Mesothelial cell of epicardium (in vitro differentiated cells): ENCODE data around the gene PIGT. TPM values are rescaled to one million over a fixed set of nuclear protein-coding genes. Genes with fewer than 3 reads are reported as not detected.

Experiments
- DNase-seq, 2 experiments: peaks; one replicate each; pipeline ENCODE4 v3.0.0; 2021; ENCODE audit warnings: low spot score in 2 of 2; ENCODE audit not compliant: unreplicated experiment in 2 of 2
- H3K27ac Mint-ChIP-seq: 2 replicates; pipeline ENCODE4 v1.8.0; 2021; ENCODE audit warnings: mixed read lengths
- H3K27me3 Mint-ChIP-seq: 2 replicates; pipeline ENCODE4 v1.8.0; 2021; ENCODE audit warnings: low read depth, mixed read lengths
- H3K36me3 Mint-ChIP-seq: 2 replicates; pipeline ENCODE4 v1.8.0; 2021; ENCODE audit warnings: mixed read lengths
- H3K4me1 Mint-ChIP-seq: 2 replicates; pipeline ENCODE4 v1.8.0; 2021; ENCODE audit warnings: mixed read lengths
- H3K4me3 Mint-ChIP-seq: 2 replicates; pipeline ENCODE4 v1.8.0; 2021; ENCODE audit warnings: mild to moderate bottlenecking, moderate library complexity, mixed read lengths
- H3K9me3 Mint-ChIP-seq: 2 replicates; pipeline ENCODE4 v1.8.0; 2021; ENCODE audit warnings: mixed read lengths
- CTCF ChIP-seq: fragments of 200-600 bp; sonication (generic); IDR thresholded peaks from one replicate; pipeline ENCODE4 v1.5.0; 2021; ENCODE audit warnings: antibody characterized with exemption; ENCODE audit not compliant: unreplicated experiment
- total RNA-seq: library from RNA; stranded (reverse); gene quantifications from 3 replicates; pipeline ENCODE4 v1.2.1, GENCODE V29; 2021

The PIGT gene
- total RNA-seq, 1 donor from 2014 or later = 71.5 TPM

DNA sequence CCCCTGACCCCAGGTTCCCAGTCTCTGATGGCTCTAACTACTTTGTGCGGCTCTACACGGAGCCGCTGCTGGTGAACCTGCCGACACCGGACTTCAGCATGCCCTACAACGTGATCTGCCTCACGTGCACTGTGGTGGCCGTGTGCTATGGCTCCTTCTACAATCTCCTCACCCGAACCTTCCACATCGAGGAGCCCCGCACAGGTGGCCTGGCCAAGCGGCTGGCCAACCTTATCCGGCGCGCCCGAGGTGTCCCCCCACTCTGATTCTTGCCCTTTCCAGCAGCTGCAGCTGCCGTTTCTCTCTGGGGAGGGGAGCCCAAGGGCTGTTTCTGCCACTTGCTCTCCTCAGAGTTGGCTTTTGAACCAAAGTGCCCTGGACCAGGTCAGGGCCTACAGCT, 9.6 kb downstream of the PIGT start:
- no peak for TF ChIP-seq CTCF
- H3K4me3 Mint-ChIP-seq = no peak overlapping the region
- no peaks in the 10 kb centered on the region for H3K4me1 Mint-ChIP-seq
- no peak for DNase-seq
- H3K36me3 Mint-ChIP-seq = peaks cover 7% of the 10 kb centered on the region
- H3K27ac Mint-ChIP-seq = no peak overlapping the region
- H3K9me3 Mint-ChIP-seq = no peaks in the 10 kb centered on the region
- no peaks in the 10 kb centered on the region for H3K27me3 Mint-ChIP-seq

DNA sequence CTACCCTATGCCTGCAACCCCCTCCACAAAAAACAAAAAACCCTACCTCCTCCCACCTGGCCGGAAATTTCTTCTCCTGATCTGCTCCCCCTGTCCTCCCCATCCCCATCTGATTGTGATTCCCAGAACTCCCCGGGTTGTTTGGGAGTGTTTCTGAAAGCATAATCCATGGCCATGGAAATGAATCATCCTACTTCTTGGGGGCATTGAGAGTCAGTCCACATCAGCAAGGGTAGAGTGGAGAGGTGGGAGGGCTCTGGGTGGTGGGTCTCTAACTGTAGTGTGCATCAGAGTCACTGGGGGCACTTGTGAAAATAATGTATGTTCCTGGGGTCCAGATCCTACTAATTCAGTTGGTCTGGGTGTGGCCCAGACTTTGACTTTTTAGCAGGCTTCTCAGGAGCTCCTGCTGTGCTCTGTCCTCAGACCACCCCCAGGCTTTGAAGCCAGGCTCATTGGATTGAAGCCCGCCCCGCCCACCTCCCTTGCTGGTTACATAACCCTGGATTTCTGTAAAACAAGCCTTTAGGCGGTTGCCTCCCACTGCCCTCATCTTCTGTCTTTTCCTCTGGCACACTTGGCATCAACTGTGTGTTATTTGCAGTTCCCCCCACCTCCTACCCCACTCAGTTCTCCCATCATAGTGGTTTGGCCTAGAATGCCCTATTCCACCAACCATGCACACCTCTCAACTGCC, 10.5 kb downstream of the PIGT start:
- Mint-ChIP-seq H3K36me3 (peaks cover 3% of the 10 kb centered on the region), H3K9me3 (no peaks in the 10 kb centered on the region), H3K27me3 (no peaks in the 10 kb centered on the region), H3K27ac (no peak overlapping the region), H3K4me3 (no peak overlapping the region), H3K4me1 (no peaks in the 10 kb centered on the region)
- TF ChIP-seq CTCF = no peak
- no peak for DNase-seq

GRCh38 chr20:45427236-45428149, 11.6 kb downstream of the PIGT start:
- no peak for DNase-seq
- no peaks in the 10 kb centered on the region for H3K4me1 Mint-ChIP-seq
- no peaks in the 10 kb centered on the region for H3K27me3 Mint-ChIP-seq
- H3K27ac Mint-ChIP-seq = no peak overlapping the region
- peaks cover 3% of the 10 kb centered on the region for H3K36me3 Mint-ChIP-seq
- no peak for TF ChIP-seq CTCF
- no peaks in the 10 kb centered on the region for H3K9me3 Mint-ChIP-seq
- no peak overlapping the region for H3K4me3 Mint-ChIP-seq

DNA sequence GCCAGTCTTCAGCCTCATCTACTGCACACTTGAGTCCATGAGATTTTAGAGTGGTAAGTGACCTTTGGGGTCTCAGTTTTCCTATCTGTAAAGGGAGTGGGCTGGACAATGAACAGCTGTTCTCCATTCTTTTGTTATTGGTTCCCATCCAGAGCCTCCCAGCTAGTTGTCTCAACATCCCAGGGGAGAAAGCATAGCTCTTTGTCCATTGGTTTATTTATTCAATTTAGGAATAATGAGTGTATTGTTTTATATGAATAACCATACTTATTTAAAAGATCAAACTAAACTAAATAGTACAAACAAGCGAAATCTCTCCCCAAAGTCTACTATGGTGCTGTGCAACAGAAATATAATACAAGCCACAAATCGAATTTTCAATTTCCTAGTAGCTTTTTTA, 13.7 kb downstream of the PIGT start:
- TF ChIP-seq CTCF = no peak
- Mint-ChIP-seq H3K27ac (no peak overlapping the region), H3K4me3 (no peak overlapping the region), H3K27me3 (no peaks in the 10 kb centered on the region), H3K9me3 (no peaks in the 10 kb centered on the region), H3K36me3 (peaks cover 6% of the 10 kb centered on the region), H3K4me1 (no peaks in the 10 kb centered on the region)
- no peak for DNase-seq

GRCh38 chr20:45432294-45432693, 16.4 kb downstream of the PIGT start:
- Mint-ChIP-seq H3K9me3 (no peaks in the 10 kb centered on the region), H3K4me1 (no peaks in the 10 kb centered on the region), H3K27me3 (peaks cover 10% of the 10 kb centered on the region), H3K4me3 (no peak overlapping the region), H3K27ac (no peak overlapping the region), H3K36me3 (peaks cover 3% of the 10 kb centered on the region)
- no peak for TF ChIP-seq CTCF
- no peak for DNase-seq
